ENCODE data around the gene ETDA.

- TF ChIP-seq CTCF (conservative IDR thresholded peaks at IDR 0.05 in 1 of 2, IDR thresholded peaks at IDR 0.05 in 1 of 2; ENCODE audit: low read depth in 1 of 2, low read length in 2 of 2), result no peak
- no peak for TF ChIP-seq EZH2 (IDR thresholded peaks at IDR 0.05; ENCODE audit: low read length, missing control alignments)
Observed at GRCh38 chrX:135295944-135296305, 44.1 kb downstream of the ETDA start.
